Vagina (tissue), 2 donors: ENCODE results near the gene IQGAP3.

Experiments used
- CTCF ChIP-seq, 3 experiments: fragments of 450-650 bp in 2 of 3; fragments of 200-600 bp in 1 of 3; sonication (generic) in 1 of 3; IDR thresholded peaks; one replicate each; pipeline ENCODE4 v1.5.1; 2017 to 2019; ENCODE audit warnings: antibody characterized with exemption in 3 of 3, mild to moderate bottlenecking in 2 of 3, moderate library complexity in 2 of 3
- POLR2AphosphoS5 ChIP-seq, 2 donors: sonication (generic); formaldehyde crosslinking; IDR thresholded peaks; one replicate each; pipeline ENCODE4 v1.9.0; 2017; ENCODE audit warnings: antibody characterized with exemption in 2 of 2, mild to moderate bottlenecking in 2 of 2, low read depth in 1 of 2; ENCODE audit not compliant: insufficient read depth in 1 of 2

- no peak for TF ChIP-seq CTCF (IDR thresholded peaks at IDR 0.05)
- TF ChIP-seq POLR2AphosphoS5 (IDR thresholded peaks at IDR 0.05; ENCODE audit: insufficient read depth in 1 of 2, low read depth in 1 of 2) = no peak
Measured at GRCh38 chr1:156601892-156602291, 29.5 kb upstream of the IQGAP3 start.
